Activated naive CD8-positive, alpha-beta T cell treated with anti-CD3 and anti-CD28 coated beads for 36 hours (primary cell): ENCODE results near the gene CALML5. TPM values are rescaled to one million over a fixed set of nuclear protein-coding genes. Genes with fewer than 3 reads are reported as not detected.

Experiments
- total RNA-seq, 2 experiments: library from RNA; stranded (reverse); gene quantifications; one replicate each; pipeline ENCODE4 v1.2.3, GENCODE V29; 2021

CALML5 gene
- total RNA-seq, 2 experiments from 2014 or later: not detected

Other genes starting within 250 kb of the CALML5 start
- not detected for gene UCN3, start 134.6 kb downstream of the CALML5 start, total RNA-seq
- not detected for gene TUBAL3, start 94.7 kb downstream of the CALML5 start, total RNA-seq
- gene NET1, start 87.0 kb downstream of the CALML5 start, total RNA-seq: 10 to 100 TPM; 30.6 to 30.7 TPM
- not detected for gene CALML3, start 25.4 kb upstream of the CALML5 start, total RNA-seq
- gene ASB13, start 167.0 kb upstream of the CALML5 start, total RNA-seq: 10 to 100 TPM; 11.3 to 12.0 TPM
- gene TASOR2, start 185.3 kb upstream of the CALML5 start, total RNA-seq: 10 to 100 TPM; 63.4 to 63.9 TPM